ENCODE data around the gene SYT7. TPM values are rescaled to one million over a fixed set of nuclear protein-coding genes. Genes with fewer than 3 reads are reported as not detected.
"Not testable (repeated sequence)": the region's sequence is repeated elsewhere in the genome, so short reads cannot be mapped to it uniquely, and the experiment has no call there.

Gene SYT7
- total RNA-seq, 1 donor from 2014 or later = 93.6 TPM

DNA sequence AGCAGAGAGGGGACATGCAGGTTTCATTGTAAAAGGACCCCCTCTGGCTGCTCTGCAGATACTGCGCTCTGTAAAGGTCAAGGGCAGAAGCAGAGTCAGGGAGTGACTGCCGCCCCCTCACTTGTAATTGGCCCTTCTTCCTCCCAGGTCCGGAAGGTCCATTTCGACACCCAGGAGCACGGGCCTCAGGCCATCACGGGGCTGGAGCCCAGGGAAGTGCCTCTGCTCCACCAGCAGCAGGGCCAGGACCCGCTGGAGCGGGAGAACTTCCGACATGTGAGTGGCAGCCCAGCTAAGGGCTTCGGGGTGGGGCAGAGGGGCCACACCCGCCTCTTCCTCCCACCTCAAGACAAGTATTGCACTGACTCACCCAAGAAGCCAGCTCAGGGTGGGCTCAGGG, 96.3 kb downstream of the SYT7 start:
- no peak overlapping the region for H3K27ac Mint-ChIP-seq (ENCODE audit: unreplicated experiment)
- TF ChIP-seq, protein P1, sequence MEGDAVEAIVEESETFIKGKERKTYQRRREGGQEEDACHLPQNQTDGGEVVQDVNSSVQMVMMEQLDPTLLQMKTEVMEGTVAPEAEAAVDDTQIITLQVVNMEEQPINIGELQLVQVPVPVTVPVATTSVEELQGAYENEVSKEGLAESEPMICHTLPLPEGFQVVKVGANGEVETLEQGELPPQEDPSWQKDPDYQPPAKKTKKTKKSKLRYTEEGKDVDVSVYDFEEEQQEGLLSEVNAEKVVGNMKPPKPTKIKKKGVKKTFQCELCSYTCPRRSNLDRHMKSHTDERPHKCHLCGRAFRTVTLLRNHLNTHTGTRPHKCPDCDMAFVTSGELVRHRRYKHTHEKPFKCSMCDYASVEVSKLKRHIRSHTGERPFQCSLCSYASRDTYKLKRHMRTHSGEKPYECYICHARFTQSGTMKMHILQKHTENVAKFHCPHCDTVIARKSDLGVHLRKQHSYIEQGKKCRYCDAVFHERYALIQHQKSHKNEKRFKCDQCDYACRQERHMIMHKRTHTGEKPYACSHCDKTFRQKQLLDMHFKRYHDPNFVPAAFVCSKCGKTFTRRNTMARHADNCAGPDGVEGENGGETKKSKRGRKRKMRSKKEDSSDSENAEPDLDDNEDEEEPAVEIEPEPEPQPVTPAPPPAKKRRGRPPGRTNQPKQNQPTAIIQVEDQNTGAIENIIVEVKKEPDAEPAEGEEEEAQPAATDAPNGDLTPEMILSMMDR (IDR thresholded peaks at IDR 0.05; ENCODE audit: partially characterized antibody, unreplicated experiment) = no peak
- H3K4me1 Mint-ChIP-seq (ENCODE audit: low read depth, unreplicated experiment) = peaks cover 42% of the 10 kb centered on the region
- DNase-seq = no peak
- H3K36me3 Mint-ChIP-seq (ENCODE audit: unreplicated experiment) = no peaks in the 10 kb centered on the region
- peaks cover 13% of the 10 kb centered on the region for H3K27me3 Mint-ChIP-seq (ENCODE audit: unreplicated experiment)
- no peak overlapping the region for H3K4me3 Mint-ChIP-seq (ENCODE audit: unreplicated experiment)
- H3K9me3 Mint-ChIP-seq (ENCODE audit: unreplicated experiment) = peaks cover 7% of the 10 kb centered on the region

DNA sequence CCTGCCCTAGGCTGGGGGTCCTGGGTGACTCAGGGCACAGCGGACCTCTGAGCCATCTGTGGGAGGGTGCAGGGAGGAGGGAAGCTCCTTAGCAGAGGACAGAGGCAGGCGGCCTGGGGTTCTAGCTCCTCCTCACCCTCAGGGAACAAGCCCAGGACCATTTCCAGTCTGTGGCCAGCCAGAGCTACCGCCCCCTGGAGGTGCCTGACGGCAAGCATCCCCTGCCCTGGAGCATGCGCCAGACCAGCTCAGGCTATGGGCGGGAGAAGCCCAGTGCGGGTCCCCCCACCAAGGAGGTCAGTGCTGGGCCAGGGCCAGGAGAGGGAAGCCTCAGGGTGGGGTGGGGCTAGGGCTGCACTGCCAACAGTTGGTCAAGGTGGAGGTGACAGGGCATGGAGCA, 98.4 kb downstream of the SYT7 start:
- H3K36me3 Mint-ChIP-seq (ENCODE audit: unreplicated experiment) = no peaks in the 10 kb centered on the region
- H3K4me3 Mint-ChIP-seq (ENCODE audit: unreplicated experiment) = no peak overlapping the region
- peaks cover 4% of the 10 kb centered on the region for H3K27me3 Mint-ChIP-seq (ENCODE audit: unreplicated experiment)
- peak; percentile 85 for DNase-seq
- H3K4me1 Mint-ChIP-seq (ENCODE audit: low read depth, unreplicated experiment) = peaks cover 33% of the 10 kb centered on the region
- TF ChIP-seq, protein P1 (IDR thresholded peaks at IDR 0.05; ENCODE audit: partially characterized antibody, unreplicated experiment) = peak; percentile 79
- H3K27ac Mint-ChIP-seq (ENCODE audit: unreplicated experiment) = peak overlapping the region; percentile 92
- peaks cover 4% of the 10 kb centered on the region for H3K9me3 Mint-ChIP-seq (ENCODE audit: unreplicated experiment)

DNA sequence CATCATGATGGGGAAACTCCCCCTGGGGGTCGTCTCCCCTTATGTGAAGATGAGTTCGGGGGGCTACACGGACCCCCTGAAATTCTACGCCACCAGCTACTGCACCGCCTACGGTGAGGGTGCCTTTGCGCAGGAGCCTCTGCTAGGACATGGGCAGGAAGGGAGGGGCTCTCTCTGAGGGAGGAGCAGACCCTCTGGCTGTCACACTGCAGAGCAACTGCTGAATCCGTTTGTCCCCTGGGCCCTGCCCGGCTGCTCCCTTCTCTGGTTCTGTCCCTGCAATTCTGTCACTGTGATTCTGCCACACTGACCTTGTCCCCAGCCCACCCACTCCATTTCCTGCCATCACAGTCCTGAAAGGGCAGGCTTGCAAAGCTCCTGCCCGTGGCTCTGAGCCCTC, 99.1 kb downstream of the SYT7 start:
- peak; percentile 78 for DNase-seq

DNA sequence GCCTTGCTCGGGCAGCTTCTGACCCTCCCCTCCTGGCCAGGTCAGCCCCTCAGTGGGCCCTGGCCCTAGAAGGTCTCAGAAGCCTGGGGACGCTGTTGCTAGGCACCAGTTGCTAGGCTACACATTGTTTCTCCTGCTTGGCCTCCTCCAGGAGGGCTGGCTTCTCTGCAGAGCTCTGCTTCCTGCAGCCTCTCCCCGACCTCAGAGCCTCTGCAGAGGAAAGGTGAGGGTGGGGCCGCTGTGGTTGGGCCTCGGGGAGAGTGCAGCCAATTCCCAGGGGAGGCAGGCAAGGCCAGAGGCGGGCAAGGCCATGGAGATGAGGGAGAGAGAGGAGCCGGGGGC, 99.9 kb downstream of the SYT7 start:
- Mint-ChIP-seq H3K36me3 (ENCODE audit: unreplicated experiment) (no peaks in the 10 kb centered on the region), H3K9me3 (ENCODE audit: unreplicated experiment) (peaks cover 2% of the 10 kb centered on the region), H3K4me1 (ENCODE audit: low read depth, unreplicated experiment) (peaks cover 25% of the 10 kb centered on the region), H3K4me3 (ENCODE audit: unreplicated experiment) (peak overlapping the region; percentile 83), H3K27me3 (ENCODE audit: unreplicated experiment) (peaks cover 4% of the 10 kb centered on the region), H3K27ac (ENCODE audit: unreplicated experiment) (peak overlapping the region; percentile 92)
- TF ChIP-seq, protein P1 (IDR thresholded peaks at IDR 0.05; ENCODE audit: partially characterized antibody, unreplicated experiment) = no peak
- DNase-seq = peak; percentile 82

More for the DNA sequence above, 99.1 kb downstream of the SYT7 start:
- peak overlapping the region; percentile 92 for H3K27ac Mint-ChIP-seq (ENCODE audit: unreplicated experiment)
- H3K36me3 Mint-ChIP-seq (ENCODE audit: unreplicated experiment) = no peaks in the 10 kb centered on the region
- H3K4me3 Mint-ChIP-seq (ENCODE audit: unreplicated experiment) = peak overlapping the region; percentile 73
- peaks cover 29% of the 10 kb centered on the region for H3K4me1 Mint-ChIP-seq (ENCODE audit: low read depth, unreplicated experiment)
- peaks cover 4% of the 10 kb centered on the region for H3K9me3 Mint-ChIP-seq (ENCODE audit: unreplicated experiment)
- TF ChIP-seq, protein P1 (IDR thresholded peaks at IDR 0.05; ENCODE audit: partially characterized antibody, unreplicated experiment) = no peak
- H3K27me3 Mint-ChIP-seq (ENCODE audit: unreplicated experiment) = peaks cover 4% of the 10 kb centered on the region

DNA sequence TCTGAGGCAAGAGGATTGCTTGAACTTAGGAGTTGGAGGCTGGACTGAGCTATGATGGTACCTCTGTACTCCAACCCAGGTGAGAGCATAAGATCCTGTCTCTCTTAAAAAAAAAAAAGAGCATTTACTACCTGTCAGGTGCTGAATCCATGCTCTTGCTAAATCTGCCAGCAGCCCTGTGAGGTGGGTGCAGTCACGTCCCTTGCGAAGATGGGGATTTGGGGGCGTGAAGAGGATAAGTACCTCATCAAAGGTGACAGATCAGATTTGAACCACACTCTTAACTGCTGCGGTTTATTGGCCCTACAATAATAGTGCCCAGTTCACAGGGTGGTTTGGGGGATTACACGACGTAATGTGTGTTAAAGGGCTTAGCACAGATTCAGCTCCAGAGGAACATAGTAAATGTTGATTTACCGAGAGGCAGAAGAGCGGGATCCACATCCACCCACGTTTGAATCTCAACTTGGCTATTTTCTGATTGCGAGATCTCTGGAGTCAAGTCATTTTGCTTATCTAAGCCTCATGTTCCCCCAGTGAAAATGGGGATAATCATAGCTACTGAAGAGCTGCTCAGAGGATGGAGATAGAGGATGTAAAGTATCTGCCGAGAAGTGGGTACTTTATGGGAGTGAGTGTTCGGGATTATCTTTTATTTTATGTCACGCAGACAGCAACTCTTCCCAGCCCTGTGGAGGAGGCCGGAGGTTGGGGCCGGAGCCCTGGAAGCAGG, 100.4 kb downstream of the SYT7 start:
- no peak for DNase-seq
- Mint-ChIP-seq H3K36me3 (ENCODE audit: unreplicated experiment) (no peaks in the 10 kb centered on the region), H3K27ac (ENCODE audit: unreplicated experiment) (peak overlapping the region; percentile 56), H3K27me3 (ENCODE audit: unreplicated experiment) (peaks cover 4% of the 10 kb centered on the region), H3K9me3 (ENCODE audit: unreplicated experiment) (peaks cover 2% of the 10 kb centered on the region), H3K4me1 (ENCODE audit: low read depth, unreplicated experiment) (peaks cover 25% of the 10 kb centered on the region), H3K4me3 (ENCODE audit: unreplicated experiment) (peak overlapping the region; percentile 67)
- TF ChIP-seq, protein P1 (IDR thresholded peaks at IDR 0.05; ENCODE audit: partially characterized antibody, unreplicated experiment) = no peak

DNA sequence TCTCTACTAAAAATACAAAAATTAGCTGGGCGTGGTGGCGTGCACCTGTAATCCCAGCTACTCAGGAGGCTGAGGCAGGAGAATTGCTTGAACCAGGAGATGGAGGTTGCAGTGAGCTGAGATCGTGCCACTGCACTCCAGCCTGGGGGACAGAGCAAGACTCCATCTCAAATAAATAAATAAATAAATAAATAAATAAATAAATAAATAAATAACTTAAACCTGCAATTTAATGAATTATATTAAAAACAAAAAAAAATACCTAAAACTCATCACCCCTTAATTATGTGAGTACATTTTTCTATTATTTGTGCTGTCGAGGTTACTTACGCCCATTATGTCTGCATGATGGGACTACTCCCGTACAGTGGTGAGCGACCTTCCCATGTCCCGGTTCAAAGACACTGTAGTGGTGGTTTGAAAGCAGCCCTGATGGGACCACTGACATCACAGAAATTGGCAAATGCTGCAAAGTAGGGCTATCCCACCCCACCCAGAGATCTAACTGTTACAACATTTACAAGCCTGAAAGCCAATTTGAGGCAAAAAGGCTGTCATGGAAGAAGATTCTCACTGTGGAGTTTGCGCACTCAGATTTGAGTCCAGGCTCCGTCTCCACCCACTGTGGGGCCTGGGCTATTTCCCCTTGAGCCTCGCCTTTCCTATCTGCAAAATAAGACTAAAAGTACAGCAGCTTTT, 101.4 kb downstream of the SYT7 start:
- H3K27me3 Mint-ChIP-seq (ENCODE audit: unreplicated experiment); H3K4me3 Mint-ChIP-seq (ENCODE audit: unreplicated experiment); H3K27ac Mint-ChIP-seq (ENCODE audit: unreplicated experiment); DNase-seq; H3K9me3 Mint-ChIP-seq (ENCODE audit: unreplicated experiment); H3K36me3 Mint-ChIP-seq (ENCODE audit: unreplicated experiment): not testable (repeated sequence)
- peaks cover 25% of the 10 kb centered on the region for H3K4me1 Mint-ChIP-seq (ENCODE audit: low read depth, unreplicated experiment)

All from glutamatergic neuron (in vitro differentiated cells).